Peyer's patch (tissue), 4 donors: Measurements from ENCODE around the gene KIRREL3.

Experiments
- CTCF ChIP-seq, 6 experiments: fragments of 450-650 bp in 4 of 6; fragments of 200-600 bp in 2 of 6; sonication (generic) in 1 of 6; IDR thresholded peaks; one replicate each; pipeline ENCODE4 v1.5.1; 2017 to 2019; ENCODE audit warnings: antibody characterized with exemption in 6 of 6, mild to moderate bottlenecking in 3 of 6, moderate library complexity in 1 of 6
- POLR2A ChIP-seq, 2 donors: fragments of 450-650 bp; IDR thresholded peaks; one replicate each; pipeline ENCODE4 v1.5.1; 2017; ENCODE audit warnings: antibody characterized with exemption in 2 of 2, mild to moderate bottlenecking in 2 of 2, moderate library complexity in 2 of 2

- TF ChIP-seq CTCF (IDR thresholded peaks at IDR 0.05) (no peak), POLR2A (IDR thresholded peaks at IDR 0.05) (no peak)
These were observed 190.9 kb downstream of the KIRREL3 start for GRCh38 chr11:126809514-126810289.
